Cardiac septum (tissue), 1 donor: ENCODE data around the gene ZNF160. TPM values are rescaled to one million over a fixed set of nuclear protein-coding genes. Genes with fewer than 3 reads are reported as not detected.
"Not testable (repeated sequence)": the region's sequence is repeated elsewhere in the genome, so short reads cannot be mapped to it uniquely, and the experiment has no call there.

Experiments
- DNase-seq: peaks from one replicate; pipeline ENCODE4 v3.0.0-alpha.2; 2020; ENCODE audit warnings: low spot score
- intact Hi-C: fragments of 100-400 bp; cut with DNase I; formaldehyde crosslinking; loops from one replicate; pipeline ENCODE4 v1.14.0; 2022
- long read RNA-seq: library from polyadenylated mRNA; unstranded; transcript quantifications from one replicate; pipeline ENCODE4 v2.0.0, GENCODE V29; 2021
- total RNA-seq: library from RNA; stranded (reverse); fragmentation: NEBNext Ultra II Directional; extraction: Animal tissue kit (Norgen Biotek cat#: 25700); gene quantifications from one replicate; pipeline ENCODE4 v1.2.1, GENCODE V29; 2021
- donor health status: DM: no; HTN: no; CAD: no.

The ZNF160 gene
- 16.8 TPM for total RNA-seq
- long read RNA-seq, full-length matches to known transcripts = 7 of 14 reads
- long read RNA-seq, partial matches to known transcripts = 1 of 14 reads
- long read RNA-seq, other reads (novel, unspliced or antisense) = 6 of 14 reads

DNA sequence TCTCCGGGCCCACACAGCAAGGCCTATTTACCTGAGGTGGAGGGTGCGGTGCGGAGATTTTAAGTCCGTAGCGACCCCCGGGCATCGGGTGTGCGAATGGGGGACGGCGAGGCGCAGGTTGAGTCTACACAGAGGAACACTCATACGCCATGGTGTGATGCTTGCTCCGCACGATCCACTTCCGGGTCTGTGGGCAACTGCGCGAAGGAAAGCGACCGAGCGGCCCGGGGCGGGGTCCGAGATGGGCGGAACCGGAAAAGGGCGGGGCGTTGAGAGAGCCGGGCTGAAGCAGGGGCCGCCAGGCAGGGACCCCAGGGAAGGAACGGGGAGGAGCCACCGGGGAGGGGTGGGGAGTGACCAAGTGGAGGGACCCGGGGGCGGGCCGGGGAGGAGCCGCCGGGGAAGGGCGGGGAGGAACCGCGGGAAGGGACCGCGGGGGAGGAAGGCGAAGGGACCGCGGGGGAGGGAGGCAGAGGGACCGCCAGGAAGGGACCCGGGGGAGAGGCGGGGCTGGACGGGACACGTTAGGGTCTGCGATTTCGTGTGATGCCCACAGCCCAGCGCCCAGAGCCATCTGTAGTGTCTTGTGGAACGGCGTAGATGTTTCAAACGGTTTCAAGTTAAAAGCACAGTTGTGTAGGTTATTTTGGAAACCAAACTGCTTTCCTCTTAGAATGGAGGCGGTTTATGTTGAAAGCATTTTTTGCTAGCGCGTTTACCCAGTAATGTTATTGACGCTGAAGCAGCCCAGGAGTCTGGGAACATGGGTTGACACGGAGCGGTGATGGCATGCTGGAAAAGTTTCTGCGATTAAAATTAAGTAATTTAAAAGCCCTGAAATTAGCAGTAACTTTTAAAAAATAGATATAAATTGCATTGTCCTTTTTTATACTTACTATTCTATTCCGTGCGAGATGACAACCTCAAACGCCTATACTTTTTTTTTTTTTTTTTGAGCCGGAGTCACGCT is at the start of gene ZNF160:
Gene ZNF160 (minus strand): TSS at position 189 of the 970 bp plus-strand sequence. CDS start 17,146 bp downstream, outside the sequence.
- intact Hi-C loops = loop anchor here (2.0 to 5.0 kb wide), 3 partner anchors 25 to 54 kb away; partner anchors contain the start of genes ZNF347 and ZNF415
- peak; percentile 99 for DNase-seq

DNA sequence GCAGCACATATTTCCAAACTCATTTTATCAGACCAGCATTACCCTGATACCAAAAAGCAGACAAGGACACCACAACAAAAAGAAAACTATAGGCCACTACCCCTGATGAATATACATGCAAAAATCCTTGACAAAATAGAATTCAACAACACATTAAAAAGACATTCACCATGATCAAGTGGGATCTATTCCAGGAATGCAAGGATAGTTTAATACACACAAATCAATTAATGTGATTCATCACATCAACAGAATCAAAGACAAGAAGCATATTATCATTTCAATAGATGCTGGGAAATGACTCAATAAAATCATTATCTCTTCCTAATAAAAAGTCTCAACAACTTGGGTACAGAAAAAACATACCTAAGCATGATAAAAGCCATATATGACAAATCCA is 44.4 kb upstream of the ZNF160 start:
- intact Hi-C loops = no loop called here

GRCh38 chr19:53140351-53140750 is 37.1 kb upstream of the ZNF160 start:
- no peak for DNase-seq
- intact Hi-C loops = no loop called here

More for the DNA sequence above, 44.4 kb upstream of the ZNF160 start:
- DNase-seq = no peak

- intact Hi-C loops = no loop called here
- no peak for DNase-seq
Observed at GRCh38 chr19:53136432-53136831, 33.2 kb upstream of the ZNF160 start.

GRCh38 chr19:53132141-53132991 is 29.1 kb upstream of the ZNF160 start, which contains the start of gene ZNF415:
Gene ZNF415 (minus strand): TSS chr19:53132910. CDS start chr19:53122676, 10,234 bp downstream.
- peak; percentile 93 for DNase-seq

DNA sequence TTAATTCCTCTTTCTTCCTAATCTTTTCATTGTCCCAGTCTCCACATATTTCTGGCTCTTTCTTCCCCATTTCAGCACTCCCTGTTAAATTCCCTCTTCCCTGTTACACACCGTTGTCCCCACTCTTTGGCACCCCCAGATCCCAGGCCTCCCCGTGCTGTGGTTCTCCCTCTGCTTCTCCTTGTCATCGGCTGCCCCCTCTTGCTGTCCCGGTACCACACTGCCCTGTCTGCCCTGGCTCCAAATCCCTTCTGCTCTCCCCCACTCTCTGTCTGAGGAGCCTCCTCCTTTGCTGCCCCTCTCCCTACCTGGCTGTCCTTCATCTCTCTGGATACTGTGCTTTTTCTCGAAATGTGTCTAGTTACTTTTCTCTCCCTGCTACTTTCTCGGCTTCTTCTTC is 28.5 kb upstream of the ZNF160 start:
- intact Hi-C loops = loop anchor here (1.0 to 2.0 kb wide), 2 partner anchors 27 to 29 kb away; partner anchors contain the start of gene ZNF160
- DNase-seq = no peak

More at GRCh38 chr19:53132141-53132991, 29.1 kb upstream of the ZNF160 start, which contains the start of gene ZNF415:
- intact Hi-C loops = loop anchor here (1.0 to 2.0 kb wide), 2 partner anchors 26 to 30 kb away; partner anchors contain the start of gene ZNF160

- intact Hi-C loops = no loop called here
Observed at GRCh38 chr19:53131085-53131590, 27.9 kb upstream of the ZNF160 start.

GRCh38 chr19:53130506-53130905 is 27.3 kb upstream of the ZNF160 start:
- intact Hi-C loops = no loop called here
- no peak for DNase-seq

More at GRCh38 chr19:53131085-53131590, 27.9 kb upstream of the ZNF160 start:
- no peak for DNase-seq

- intact Hi-C loops, DNase-seq: not testable (repeated sequence)
Observed at GRCh38 chr19:53126733-53127526, 23.7 kb upstream of the ZNF160 start.

GRCh38 chr19:53123400-53123799 is 20.2 kb upstream of the ZNF160 start:
- intact Hi-C loops = no loop called here
- no peak for DNase-seq

DNA sequence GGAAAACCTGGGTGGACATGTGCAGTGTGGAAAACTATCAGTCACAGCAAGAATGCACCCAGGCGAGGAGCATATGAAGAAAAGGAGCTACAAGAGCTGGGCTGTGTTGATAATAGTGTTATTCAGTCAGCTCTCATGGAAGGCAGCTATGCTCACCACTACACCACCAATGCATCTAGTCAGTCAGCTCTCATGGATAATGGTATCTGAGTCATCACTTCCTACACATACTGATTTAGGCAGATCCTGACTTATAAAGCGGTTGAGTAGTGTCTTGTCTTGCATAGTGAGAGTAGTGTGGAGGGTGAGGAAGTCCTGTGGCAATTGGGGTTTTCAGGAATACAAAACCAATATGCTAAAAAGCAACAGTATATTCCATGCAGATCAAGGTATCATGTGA is 9.1 kb upstream of the ZNF160 start:
- intact Hi-C loops = no loop called here
- no peak for DNase-seq

GRCh38 chr19:53109527-53109926 is 6.3 kb upstream of the ZNF160 start:
- intact Hi-C loops = no loop called here
- no peak for DNase-seq

GRCh38 chr19:53102756-53103233 is 427 bp downstream of the ZNF160 start:
- intact Hi-C loops = loop anchor here (2.0 to 5.0 kb wide), 3 partner anchors 24 to 55 kb away; partner anchors contain the start of genes ZNF347 and ZNF415
- no peak for DNase-seq

GRCh38 chr19:53102206-53102755 is 941 bp downstream of the ZNF160 start:
- intact Hi-C loops = loop anchor here (2.0 to 5.0 kb wide), 3 partner anchors 23 to 55 kb away; partner anchors contain the start of genes ZNF347 and ZNF415
- no peak for DNase-seq

DNA sequence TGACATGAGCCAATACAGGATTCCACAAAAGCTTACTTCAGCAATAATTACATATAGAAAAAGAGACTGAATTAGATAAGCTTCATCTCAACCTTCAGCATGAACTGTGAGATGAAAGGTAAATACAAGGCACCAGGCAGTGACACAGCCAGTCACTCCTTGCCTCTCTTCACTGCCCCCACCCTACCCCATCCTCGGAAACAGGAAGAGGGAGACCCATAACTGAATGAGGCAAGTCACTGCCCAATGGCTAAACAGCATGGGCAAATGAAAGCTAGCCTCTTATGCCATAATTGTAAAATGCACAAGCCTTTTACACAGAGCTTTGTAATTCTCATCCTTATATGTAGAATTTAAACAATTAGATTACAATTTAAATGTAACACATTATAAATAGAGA is 1.7 kb downstream of the ZNF160 start:
- intact Hi-C loops = loop anchor here (5.0 kb wide), 1 partner anchor 56 kb away; the partner anchor contains the start of gene ZNF347
- DNase-seq = no peak

DNA sequence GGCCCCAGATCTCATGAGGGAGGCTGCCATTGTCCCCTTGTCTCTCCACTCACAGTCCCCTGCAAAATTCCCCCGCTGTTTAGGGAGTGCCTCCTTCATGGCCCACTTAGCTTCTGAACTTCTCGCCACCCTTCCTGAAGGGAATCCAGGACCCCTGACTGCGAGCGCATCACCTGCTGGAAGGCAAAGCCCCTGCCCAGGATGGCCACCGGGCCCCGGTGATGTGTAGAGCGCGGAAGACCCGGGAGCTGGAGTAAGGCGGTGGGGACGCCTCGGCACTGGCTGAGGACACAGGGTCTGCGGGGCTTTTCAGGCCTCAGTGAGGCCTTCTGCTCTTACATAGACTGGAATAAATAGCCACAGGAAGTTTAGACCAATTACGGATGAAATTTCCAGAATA is 4.7 kb downstream of the ZNF160 start:
- DNase-seq, intact Hi-C loops: not testable (repeated sequence)

DNA sequence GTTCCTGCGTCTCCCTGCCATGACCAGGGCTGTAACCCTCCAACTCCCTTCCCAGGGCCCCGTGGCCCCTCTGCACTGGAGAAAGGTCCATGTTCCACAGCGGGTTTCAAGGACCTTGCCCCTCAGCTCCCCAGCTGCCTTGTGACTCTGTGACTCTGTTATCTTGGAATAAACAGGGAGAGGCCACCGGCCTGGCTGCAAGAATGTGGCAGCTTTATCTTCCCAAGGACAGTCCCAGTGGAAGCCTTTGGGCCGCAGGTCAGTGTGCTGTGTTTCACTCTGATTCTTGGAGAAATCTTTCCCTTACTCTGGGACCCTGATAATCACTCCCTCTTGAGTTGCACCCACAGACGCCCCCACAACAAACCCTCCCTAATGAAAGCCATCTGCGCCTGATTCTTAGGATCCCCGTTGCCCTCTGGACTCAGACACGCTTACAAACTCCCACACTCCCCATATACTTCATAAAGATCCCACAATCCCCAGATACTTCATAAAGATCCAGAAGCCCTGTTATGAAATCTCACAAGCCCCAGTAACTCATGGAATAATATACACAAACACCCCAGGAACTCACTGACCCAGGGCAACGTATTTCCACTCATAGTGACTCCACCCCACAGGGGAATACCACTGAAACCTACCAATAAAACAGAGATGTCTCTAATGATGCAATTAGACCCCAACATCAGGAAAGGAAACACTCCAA is 6.1 kb downstream of the ZNF160 start:
- DNase-seq, intact Hi-C loops: not testable (repeated sequence)
